GM19025 (cell line): ENCODE results near the gene ITGB5.

Source experiments
- ATAC-seq: cut with Tn5 transposase; IDR thresholded peaks from one replicate; pipeline ENCODE4 v1.9.1; 2021; ENCODE audit warnings: mild to moderate bottlenecking, low read depth, moderate library complexity; ENCODE audit not compliant: unreplicated experiment

The ITGB5 gene

DNA sequence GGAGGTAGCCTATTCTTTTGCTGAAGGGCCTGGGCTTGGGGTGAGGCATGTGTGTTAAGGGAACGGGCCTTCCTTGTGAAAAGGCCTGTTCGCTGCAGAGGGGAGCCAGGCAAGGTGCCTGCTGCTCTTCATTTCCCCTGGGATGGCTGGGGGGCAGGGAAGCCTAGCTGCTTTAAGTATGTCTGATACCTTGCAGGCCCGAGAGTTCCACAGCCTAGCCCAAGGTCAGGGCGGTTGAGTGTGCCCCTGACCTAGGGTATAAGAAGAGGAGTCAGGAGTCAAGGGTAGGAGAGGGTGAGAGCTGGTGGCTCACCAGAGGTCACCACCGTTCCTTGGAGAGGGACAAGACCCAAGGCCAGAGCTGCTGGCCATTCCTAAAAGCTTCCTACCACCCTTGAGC, 110.3 kb downstream of the ITGB5 start:
- no peak for ATAC-seq

DNA sequence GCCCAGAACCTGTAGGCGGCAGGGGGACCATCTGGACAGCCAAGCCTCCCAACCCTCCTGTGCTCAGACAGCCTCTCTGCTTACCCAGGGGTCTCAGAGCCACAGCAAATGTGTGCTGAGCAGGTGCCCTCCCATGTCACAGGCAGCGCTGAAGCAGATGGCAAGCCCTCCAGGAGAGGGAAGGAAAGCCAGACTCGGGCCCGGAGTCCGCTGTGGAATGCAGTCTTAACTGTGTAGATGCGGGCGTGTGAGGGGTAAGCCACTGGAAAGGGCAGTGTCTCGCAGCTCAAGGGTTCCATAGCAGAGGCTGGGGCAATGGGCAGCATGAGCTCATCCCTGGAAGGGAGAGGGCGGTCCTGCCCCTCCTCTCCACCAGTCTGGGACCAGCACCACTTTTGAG, 111.3 kb downstream of the ITGB5 start:
- no peak for ATAC-seq

DNA sequence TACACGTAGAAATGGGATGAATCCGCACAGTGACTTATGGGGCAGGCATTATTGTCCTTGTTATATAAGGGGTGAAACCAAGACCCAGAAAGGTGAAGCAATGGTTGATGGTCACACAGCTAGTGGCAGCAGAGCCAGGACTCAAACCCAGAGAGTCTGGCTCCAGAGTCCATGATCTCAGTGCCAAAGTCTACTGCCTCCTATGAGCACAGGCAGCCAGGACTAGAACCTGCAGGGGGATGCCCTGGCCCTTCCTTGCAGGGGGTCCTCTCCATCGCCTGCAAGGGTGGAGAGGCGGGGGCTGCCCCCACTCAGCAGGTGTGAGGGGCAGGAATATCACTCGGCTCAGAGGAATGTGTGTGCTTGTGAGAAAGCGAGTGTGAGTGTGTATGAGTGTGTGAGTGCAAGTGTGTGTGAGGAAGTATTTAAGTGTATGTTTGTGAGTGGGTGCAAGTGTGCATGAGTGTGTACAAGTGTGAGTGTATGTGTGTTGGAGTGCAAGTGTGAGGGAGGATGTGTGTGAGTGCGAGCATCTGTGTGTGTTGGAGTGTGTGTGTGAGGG, 112.2 kb downstream of the ITGB5 start:
- ATAC-seq: no peak

DNA sequence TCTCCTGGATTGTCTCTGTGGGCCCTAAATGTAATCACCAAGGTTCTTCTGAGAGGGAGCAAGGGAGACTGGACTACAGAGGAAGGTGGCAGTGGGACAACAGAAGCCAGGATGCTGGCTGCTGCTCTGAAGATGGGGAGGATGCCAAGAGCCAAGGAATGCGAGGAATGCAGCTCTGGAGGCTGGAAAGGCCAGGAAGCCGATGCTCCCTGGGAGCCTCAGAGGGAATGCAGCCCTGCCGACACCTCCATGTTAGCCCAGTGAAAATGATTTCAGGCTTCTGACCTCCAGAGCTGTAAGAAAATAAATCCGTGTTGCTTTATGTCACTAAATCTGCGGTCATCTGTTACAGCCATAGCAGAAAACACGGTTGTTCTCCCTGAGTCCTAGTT, 112.8 kb downstream of the ITGB5 start:
- ATAC-seq: no peak

DNA sequence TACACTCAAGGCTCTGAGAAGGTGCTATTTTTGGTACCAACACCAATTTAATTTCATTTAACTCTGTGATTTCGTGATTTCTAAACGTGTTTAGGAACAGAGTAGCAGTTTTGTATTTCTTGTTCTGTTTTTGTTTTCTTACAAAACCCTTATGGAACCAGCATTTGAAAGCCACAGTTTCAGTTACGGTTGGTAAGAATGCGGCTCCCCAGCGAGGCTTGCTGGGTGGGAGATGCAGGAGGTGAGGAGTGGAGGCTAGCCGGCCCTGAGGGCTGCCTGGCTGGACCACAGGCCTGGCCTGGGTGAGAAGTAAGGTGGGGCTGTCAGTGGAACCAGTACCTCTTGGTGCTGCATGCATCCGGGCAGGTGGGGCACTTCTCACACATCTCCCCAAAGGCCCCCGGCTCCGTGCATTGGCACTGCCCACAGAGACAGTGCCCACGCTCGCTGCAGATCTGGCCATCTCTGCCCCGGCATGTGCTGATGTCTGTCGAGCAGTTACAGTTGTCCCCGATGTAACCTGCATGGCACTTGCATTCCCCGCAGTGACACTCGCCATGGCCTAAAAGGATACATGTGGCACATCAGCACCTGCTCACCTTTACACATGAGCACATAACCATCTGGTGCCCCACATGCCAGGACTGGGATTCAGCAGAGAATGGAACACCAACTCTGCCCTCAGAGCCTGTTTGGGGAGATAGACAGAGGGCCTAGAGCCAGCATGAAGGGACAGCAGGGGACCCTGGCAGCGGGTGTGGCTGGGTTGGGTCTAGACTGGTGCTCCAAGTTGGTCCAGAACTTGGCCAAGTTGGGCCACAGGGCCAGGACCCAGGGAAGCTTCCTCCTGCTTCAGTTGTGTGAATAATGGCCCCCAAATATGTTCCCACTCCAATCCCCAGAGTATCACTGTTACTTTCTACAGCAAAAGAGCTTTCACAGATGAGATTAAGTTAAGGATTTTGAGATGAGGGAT, 113.5 kb downstream of the ITGB5 start:
- no peak for ATAC-seq

DNA sequence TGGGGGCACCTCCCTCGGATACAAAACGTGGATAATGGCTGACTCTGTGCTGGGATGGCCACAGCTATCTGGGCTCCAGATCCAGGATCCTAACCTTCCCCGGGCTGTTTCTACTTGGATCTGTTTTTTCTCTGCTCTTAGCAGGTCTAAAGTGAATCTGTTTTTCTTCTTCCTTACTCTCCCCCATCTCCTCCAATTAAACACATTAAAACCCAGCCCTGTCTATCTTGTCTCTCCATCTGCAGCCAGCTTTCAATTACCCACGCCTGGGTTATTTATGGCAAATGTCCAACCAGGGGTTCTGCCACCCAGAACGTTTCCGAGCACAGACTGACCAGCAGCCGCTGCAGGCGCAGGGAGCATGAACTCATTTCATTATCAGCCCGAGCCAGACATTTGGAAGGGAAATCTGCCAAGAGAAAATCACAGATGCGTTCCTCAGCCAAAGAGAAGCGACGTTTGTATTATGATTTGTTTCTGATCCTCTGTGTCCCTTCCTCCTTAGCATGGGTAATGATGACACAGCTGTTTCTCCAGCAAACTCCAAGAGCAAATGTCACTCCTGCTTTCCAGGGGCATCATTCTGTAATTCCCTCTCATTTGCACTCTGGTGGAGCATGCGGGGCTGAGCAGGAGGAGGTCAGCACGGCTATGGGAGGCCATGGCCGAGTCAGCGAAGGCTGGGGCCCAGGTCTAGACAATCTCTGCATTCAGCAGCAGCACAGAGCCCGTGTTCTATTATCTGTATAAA, 114.9 kb downstream of the ITGB5 start:
- ATAC-seq: no peak

DNA sequence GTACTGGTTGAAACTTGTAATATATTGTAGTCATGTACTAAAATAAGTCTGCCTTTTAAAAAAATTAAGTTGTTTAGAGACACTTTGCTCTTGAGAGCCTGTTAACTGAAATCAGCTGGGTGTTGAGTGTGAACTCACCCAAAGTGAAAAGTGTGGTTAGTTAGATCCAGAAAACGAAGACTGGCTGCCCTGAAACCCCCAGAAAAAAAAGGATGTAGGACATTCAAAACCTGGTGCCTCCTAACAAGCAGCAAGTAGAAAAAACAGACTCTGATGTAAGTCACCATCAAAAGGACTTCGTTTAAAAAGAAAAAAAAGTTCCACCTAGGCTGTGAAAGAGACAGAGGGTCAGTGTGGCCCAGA, 116.1 kb downstream of the ITGB5 start:
- ATAC-seq: no peak

DNA sequence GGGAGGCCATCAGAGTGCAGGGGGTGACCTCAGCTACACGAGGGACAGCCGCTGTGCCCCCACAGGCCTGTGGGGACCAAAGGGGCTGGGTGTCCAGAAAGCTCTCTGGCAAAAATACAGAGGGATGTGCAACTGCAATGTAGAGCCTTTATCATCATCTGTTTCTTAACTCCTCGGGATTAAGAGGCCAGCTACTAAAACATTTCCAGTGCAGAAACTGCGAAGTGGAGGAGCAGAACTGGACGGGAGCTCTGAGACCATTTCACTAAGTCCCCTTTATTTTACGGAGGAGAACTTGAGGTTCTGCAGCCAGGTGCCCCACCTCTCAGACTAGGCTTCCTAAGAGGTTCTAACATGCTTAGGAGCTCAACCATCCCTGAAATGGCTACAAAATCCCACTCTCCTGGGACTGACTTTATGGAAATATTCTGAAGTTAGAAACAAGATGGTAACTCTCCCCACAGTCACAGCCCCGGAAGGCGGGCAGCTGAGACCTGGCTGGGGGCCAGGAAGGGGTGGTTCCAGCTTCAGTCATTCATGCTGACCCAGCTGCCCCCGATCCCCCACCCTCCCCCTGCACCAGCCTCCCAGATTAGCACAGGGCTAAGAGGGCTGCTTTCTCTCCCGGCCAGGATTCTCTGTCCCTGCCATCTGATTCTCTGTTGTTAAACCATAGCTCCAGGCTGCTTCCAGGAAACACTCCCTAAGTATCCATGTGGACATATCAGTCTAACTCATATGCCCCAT, 116.7 kb downstream of the ITGB5 start:
- no peak for ATAC-seq

DNA sequence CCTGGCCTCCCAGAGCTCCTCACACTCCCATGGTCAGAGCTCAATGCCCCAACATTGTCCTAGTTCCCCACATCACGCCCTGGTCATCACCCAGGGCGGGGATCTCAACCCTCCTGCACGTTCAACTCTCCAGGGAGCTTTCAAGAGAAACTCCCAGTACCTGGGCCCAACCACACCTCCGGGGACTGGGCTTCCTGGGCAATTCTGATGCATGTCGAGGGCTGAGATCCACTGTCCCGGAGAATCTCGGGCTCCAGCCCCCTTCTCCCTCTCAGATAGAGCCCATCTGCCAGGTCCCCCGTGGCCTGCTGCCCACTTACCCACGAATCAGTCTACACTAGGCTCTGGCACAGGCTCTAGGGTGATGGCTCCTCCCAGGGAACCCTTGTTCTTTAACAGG, 117.7 kb downstream of the ITGB5 start:
- ATAC-seq: no peak

DNA sequence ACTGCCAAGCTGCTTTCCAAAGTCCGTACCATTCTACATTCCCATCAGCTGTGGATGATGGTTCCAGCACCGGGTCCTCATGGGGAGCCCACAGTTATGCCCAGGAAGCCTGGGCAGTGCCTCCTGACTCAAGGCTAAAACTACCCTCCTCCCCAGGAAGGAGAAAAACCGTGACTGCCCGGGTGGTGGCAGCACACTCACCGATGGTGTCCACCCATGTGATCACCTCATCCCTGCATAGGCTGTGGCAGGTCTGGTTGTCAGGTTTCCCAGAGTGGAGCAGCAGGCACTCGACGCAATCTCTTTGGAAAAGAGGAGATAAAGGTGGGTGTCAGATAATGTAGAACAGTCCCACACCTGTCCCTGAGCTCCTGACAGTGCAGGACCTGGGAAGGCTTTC, 118.4 kb downstream of the ITGB5 start:
- ATAC-seq: no peak

DNA sequence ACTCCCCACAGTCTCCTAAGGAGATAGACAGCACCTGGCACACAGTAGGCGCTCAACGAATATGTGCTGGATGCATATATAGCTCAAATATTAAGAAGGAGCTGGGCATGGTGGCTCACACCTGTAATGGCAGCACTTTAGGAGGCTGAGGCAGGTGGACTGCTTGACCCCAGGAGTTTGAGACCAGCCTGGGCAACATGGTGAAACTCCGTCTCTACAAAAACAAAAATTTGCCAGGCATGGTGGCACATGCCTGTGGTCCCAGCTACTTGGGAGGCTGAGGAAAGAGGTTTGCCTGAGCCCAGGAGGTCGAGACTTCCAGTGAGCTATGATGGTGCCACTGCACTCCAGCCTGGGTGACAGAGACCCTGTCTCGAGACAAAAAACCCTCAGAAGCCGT, 119.5 kb downstream of the ITGB5 start:
- ATAC-seq: no peak

DNA sequence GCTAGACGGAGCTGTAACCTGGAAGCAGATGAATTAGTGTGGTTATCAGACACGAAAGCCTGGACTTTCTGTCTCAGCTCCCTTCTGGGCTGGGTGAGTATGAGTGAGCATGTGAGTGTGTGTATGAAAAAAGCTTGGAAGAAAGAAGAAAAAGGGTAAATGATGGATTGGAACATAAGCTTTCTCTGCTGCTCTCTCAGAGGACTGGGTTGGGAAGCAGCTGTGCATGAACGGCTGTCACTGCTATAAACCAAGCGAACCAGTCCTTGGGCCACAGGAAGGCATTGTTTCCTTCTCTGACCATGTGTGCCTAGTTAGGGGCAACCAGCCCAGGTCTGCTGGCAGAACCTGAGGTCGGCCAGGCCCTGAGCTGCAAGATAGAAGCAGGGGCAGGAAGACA, 119.9 kb downstream of the ITGB5 start:
- ATAC-seq: no peak

DNA sequence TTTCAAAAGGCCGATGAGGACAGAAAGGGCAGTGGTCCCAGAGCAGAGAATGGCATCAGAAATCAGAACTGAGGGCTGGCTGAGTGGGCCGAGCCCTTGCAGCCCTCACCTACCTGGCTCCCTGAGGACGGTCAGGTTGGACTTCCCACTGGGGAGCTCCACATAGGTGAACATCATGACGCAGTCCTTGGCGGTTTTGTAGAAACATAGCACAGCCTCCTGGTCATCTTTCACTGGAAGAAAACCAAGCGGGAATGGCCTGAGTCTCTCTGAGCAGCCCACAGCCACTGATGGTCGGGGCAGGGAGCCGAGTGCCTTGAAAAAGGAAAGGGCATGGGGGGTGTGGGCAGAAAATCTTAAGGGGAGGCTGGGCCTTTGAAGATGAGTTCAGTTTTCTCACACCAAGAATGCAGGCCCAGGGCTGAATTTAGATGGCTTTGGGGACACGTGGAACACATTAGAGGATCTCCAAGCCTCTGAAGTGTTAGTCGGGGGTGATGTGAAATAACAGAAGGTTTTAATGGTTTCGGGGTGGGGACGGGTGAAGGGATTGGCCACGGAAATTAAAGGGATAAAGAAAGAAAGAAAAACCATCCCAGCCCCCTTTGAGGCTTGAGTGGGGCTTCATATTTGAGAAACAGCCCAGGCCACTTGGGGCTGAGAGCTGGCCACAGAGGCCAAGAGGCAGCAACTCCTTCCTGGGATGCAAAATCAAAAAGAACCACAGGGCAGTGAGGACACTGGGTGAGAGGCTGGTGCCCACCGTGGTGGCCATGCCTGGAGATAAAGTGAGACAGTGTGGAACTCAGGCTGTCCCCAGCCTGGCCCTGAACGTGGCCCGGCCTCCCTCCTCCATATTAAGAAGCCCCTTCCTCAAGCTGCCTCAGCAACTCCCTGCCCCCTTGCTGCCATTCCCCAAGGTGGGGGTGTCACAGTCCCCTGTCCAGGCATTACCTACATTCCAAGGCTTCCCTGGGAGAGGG, 120.8 kb downstream of the ITGB5 start:
- ATAC-seq: no peak

DNA sequence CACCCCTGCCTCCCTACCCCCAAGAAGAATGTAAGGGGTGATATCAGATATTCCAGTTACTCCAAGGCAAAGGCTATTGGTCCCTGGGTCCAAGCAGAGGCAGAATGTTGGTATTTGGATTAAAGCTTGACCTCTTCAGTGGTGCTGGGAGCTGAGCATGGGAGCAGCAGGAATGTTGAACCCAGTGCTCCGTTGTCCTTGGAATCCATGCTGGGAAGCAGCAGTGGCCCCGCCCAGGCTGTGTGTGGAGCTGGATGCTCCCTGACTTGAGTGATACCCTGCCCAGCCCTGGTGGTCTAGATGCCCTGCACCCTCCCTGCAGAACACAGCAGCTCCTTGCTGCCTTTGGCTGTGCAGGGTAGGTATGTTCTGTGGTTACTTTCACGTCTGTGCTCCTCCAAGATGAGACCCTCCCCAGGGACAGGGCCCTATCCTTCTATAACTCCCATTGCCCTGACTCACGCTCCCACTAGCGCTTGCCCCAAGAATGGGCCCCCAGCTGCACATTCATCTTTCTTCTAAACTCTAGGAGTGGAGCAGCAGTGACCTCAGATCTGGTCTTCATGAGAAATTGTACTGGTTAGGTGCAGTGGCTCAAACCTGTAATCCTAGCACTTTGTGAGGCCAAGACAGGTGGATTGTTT, 121.8 kb downstream of the ITGB5 start:
- no peak for ATAC-seq

DNA sequence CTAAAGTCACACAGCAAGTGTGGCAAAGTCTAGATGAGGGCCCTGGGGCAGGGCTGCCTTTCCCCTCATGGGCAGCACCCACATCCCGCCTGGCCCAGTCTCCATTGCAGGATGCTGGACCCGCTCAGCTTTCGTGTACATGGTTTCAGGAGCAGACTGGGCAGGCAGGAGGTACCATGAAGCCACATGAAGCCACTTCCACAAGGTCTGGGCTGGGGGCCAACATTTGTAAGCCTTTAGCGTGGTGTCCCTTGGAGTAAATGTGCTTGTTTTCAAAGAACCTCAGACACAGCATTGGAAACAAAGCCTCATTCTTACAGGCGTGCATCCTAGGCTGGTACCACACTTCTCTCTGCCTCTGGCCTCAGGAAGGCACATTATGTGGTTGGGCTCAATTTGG, 122.4 kb downstream of the ITGB5 start:
- ATAC-seq: no peak

DNA sequence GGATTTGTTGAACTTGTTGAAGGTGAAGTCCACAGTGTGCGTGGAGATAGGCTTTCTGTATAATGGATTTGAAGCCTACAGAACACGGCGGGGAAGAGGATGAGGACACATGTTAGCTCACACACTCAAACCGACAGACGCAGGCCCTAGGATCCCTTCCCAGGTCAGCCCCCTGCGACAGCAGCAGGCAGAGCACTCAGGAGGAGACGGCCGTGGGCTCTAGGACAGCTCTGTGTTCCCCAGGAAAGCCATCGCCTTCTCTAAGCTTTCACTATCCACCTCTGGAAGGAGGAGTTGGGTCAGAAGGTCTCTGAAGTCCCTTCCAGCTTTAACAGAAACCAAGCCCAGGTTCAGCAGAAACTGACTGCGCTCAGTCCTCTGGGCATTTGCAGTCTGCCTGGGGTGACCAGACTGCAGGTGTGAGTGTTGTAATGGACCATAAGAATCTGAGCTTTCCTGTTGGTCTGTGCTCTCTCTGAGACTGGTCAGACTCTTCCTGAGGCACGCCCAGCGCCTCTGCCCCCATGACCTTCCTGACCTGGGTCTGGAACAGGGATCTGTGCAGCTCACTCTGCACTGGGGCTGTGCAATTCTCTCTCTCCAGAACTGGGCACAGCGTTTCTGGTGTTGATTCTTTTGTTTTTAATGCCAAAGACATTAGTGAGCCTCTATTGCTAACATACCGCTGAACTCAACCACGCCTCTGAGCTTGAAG, 123.4 kb downstream of the ITGB5 start:
- no peak for ATAC-seq

DNA sequence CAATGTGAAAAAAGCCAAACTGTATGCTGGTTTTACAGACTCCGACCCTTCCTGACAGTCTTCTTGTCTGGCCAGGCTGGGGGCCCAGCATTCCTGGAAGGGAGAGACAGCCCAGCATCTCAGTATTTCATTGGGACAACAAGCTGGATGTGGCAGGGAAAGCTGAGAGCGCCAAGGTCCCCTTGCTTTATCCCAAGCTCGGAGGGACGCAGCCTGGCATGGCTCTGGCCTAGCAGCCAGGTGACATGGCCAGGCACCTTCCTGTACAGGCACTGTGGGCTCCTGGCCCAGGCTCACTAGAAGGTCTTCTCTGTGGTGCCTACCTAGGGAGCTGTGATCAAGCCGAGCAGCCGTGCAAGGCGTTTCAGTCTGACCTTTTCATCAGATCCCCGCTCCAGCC, 124.0 kb downstream of the ITGB5 start:
- ATAC-seq: no peak

DNA sequence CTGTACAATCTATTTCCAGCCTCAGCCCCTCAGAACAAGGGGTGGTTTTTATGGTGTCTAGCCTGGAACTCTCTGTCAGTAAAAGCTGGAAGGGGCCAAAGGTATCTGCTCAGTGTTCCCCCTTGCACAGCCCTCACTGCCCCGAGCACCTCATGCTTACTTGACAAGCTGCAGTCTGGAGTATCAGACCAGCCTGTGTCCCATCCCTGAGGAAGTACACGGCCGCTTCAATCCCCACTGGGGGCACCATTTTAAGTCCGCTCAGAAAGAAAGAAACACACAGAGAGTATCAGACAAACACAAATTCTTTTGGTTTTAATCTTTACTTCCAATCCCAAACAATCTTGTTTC, 124.5 kb downstream of the ITGB5 start:
- ATAC-seq: no peak
